Measurements from ENCODE around the gene IFI6. TPM values are rescaled to one million over a fixed set of nuclear protein-coding genes. Genes with fewer than 3 reads are reported as not detected.
"Not testable (repeated sequence)": the region's sequence is repeated elsewhere in the genome, so short reads cannot be mapped to it uniquely, and the experiment has no call there.

The IFI6 gene
- total RNA-seq, 1 experiment from 2014 or later, result 56.8 TPM

DNA sequence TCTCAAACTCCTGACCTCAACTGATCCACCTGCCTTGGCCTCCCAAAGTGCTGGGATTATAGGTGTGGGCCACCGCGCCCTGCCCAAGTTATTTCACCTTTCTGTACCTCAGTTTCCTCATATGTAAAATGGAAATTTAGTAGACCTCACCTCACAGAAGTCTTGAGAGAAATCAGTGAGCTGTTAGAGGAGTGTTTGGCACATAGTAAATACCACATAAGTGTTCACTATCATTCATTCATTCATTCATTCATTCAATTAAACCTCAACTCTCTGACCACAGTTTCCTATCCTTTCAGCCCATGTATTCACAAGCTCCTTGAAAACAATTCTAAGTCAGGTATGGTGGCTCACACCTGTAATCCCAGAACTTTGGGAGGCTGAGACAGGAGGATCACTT is 33.2 kb downstream of the IFI6 start:
- in situ Hi-C loops (cut with HindIII; ENCODE audit: low pct_unique_long_range_greater_than_20kb, low sequenced_read_pairs), result no loop called here
- no peak for DNase-seq (ENCODE audit: low read depth, low spot score)

DNA sequence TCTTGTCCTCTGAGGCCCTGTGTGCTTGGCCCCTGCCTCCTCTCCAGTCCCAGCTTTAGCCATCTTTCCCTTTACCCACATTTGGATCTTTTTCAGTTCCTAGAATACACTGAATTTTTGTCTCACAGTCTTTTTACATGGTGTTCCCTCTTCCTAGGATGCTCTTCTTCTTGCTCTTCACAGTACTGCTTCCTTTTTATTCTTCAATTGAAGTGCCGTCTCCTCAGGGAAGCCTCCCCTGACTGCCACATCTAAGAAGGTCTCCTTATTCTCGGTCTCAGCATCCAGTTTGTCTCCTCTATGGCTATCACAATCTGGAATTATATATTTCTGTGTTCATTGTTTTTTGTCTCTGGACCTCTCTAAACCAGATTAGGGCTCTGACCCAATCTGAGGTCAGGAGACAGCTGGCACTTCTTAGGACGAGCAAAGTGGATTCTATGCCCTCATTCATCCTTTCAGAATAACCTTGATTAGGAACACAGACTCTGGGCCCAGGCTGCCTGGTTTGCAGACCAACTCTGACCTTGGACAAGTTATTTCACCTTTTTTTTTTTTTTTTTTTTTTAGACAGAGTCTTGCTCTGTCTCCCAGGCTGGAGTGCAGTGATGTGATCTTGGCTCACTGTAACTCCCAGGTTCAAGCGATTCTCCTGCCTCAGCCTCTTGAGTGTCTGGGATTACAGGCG is 33.8 kb downstream of the IFI6 start:
- no peak for DNase-seq (ENCODE audit: low read depth, low spot score)

DNA sequence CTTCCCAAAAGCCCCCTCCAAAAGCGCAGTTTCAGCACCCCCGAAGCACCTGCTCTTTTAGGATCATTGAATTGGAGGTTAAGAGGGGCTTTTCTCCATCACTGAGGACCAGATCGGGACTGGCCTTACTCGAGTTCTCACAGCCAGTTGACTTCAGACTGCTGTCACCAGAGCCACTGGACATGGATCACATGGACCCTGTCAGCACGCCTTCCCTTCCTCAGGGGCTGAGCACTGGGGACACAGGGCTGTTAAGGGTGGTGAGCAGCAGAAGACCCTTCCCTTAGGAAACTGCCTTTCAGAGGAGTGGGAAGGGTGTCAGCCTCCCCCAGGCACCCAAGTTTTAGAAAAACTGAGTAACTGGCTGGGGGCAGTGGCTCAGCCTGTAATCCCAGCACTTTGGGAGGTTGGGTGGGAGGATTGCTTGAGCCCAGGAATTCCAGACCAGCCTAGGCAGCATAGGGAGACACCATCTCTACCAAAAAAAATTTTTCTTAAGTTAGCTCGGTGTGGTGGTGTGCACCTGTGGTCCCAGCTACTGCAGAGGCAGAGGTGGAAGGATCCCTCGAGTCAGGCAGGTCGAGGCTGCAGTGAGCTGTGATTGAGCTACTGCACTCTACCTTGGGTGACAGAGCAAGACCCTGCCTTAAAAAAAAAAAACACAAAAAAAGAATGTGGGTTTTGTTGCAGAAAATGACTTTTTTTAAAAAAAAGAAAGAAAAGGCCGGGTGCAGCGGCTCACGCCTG is 36.4 kb downstream of the IFI6 start:
- DNase-seq (ENCODE audit: low read depth, low spot score), result no peak
- in situ Hi-C loops (cut with HindIII; ENCODE audit: low pct_unique_long_range_greater_than_20kb, low sequenced_read_pairs), result no loop called here

More for the DNA sequence above, 33.8 kb downstream of the IFI6 start:
- in situ Hi-C loops (cut with HindIII; ENCODE audit: low pct_unique_long_range_greater_than_20kb, low sequenced_read_pairs), result no loop called here

DNA sequence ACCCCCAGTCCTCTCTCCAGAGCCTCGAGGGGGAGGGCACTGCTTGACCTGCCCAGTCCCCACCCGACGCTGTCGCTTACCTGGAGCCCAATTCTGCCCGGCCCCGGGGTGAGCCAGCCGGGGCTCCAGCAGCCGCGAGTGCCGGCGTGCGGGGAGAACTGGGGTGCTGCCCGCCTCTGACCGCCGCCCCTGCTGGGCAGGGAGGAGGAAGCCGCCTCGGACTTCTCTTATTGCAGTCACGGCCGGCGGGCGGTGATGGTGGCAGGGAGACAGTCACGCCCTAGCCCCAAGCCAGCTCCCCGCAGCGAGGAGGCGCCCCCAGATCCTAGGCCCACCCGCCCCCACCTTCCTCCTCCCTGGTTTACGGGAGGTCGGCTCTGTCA is 37.0 kb downstream of the IFI6 start, which contains the start of gene FGR:
Gene FGR (minus strand): TSS at position 201 of the 383 bp plus-strand sequence. CDS start 11,269 bp downstream, outside the sequence.
- no peak for DNase-seq (ENCODE audit: low read depth, low spot score)
- in situ Hi-C loops (cut with HindIII; ENCODE audit: low pct_unique_long_range_greater_than_20kb, low sequenced_read_pairs), result no loop called here

DNA sequence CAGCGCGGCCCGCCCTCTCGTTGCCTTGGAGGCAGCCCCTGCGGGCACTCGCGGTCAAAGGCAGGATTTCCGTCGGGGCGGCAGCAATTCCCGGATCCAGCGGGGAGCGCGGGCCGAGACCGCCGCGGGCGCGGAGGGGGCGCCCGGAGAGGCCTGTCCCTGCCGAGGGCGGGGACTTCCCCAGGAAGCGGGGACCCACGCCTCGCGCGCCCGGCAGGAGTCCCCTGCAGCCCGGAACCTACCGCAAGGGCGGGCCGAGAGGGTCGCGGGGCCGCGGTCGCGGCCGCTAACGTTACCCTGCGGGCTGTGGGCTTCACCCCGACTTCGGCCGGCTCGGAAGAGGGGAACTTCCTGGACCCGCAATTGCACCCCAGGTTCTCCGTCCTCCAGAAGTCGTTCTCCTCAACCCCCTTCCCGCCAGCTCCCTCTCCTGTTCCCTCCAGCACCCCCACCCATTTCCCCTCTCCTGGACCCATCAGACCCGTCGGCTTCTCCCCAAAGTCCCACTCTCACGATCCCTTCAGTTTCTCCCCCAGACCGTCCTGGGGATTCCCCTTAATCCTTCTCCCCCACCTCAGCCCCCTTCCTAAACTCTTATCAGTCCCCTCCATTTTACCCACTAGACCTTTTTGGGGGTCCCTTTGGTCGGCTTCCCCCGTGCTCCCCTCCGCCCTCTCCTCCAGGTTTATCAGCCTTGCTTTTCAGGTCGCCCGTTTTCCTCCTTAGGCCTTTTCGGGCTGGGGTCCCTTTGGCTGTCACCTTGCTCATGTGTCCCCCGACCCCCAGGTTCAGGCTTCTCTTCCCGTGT is 37.6 kb downstream of the IFI6 start:
- in situ Hi-C loops (cut with HindIII; ENCODE audit: low pct_unique_long_range_greater_than_20kb, low sequenced_read_pairs), result no loop called here
- DNase-seq (ENCODE audit: low read depth, low spot score), result no peak

DNA sequence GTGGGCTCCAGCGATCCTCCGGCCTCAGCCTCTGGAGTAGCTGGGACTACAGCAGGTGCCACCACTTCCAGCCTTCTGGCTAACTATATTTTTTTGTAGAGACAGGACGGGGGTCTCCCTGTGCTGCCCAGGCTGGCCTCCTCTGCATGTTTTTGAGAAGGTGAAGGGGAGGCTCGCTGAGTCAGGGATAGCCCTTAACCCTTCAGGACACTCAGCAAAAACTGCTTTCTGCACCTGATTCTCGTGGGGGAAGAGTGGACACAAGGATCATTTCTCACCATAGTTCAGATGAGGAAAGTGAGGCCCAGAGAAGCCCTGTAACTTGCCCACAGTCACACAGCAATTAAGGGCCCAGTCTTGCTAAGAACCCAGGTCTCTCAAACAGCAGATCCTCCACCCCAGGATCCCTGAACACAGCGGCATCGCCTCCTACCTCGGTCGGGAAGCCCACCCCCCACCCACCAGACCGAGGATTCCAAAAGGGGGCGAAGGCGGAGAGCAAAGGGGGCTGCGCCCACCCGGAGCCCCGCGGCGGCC is 38.3 kb downstream of the IFI6 start:
- DNase-seq (ENCODE audit: low read depth, low spot score), result no peak
- in situ Hi-C loops (cut with HindIII; ENCODE audit: low pct_unique_long_range_greater_than_20kb, low sequenced_read_pairs), result no loop called here

DNA sequence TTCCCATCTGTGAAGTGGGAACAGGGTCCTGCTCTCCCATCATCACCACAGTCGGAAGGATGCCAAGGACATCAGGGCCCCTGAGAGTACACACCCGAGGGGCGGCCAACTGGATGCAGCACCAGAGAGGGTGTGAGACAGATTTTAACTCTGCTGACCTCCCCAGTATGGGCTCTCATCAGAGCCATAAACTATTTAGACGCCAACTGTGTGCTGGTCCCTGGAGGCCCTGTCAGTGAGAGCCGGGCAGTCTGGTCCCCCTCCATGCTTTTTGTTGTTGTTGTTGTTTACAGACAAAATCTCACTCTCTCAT is 38.7 kb downstream of the IFI6 start:
- in situ Hi-C loops (cut with HindIII; ENCODE audit: low pct_unique_long_range_greater_than_20kb, low sequenced_read_pairs), result no loop called here
- DNase-seq (ENCODE audit: low read depth, low spot score), result no peak

DNA sequence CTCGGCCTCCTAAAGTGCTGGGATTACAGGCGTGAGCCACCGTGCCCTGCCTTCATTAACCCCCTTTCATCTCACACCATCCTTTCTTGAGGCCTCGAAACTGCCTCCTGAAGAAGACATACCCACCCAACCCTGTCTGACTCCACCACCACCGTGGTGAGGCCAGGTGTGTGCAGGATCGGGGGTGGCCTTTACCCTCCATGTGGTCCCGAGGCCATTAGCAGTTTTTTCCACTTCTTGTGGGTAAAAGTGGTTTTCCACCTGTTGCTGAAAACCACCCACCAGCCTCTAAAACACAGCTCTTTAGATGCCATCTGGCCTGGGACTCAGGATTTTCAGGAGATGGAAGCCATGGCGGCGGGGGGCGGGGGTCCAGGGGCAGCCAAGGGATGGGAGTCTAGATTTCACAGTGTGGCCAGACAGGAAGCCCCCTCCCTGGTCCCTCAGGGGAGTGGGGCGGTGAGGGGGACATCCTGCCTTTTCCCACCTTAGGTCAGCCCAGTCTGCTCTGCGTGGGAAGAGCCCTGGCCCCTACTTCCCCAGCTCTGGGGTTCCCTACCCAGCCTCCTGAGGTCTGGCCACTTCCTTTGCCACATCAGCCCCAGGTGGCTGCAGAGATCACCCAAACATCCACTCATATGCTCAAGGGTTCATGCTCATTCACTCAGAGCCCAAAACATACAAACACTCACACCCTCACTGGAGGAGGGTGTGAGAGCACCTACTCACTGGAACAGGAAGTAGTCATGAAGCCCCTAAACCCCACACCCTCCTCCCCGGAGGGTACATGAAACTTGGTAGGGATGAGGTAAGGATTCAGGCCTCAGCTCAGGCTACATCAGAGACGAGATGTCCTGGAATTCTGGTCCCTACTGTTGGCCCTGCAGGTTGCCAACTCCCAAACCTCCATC is 39.4 kb downstream of the IFI6 start:
- in situ Hi-C loops (cut with HindIII; ENCODE audit: low pct_unique_long_range_greater_than_20kb, low sequenced_read_pairs), result no loop called here
- no peak for DNase-seq (ENCODE audit: low read depth, low spot score)

DNA sequence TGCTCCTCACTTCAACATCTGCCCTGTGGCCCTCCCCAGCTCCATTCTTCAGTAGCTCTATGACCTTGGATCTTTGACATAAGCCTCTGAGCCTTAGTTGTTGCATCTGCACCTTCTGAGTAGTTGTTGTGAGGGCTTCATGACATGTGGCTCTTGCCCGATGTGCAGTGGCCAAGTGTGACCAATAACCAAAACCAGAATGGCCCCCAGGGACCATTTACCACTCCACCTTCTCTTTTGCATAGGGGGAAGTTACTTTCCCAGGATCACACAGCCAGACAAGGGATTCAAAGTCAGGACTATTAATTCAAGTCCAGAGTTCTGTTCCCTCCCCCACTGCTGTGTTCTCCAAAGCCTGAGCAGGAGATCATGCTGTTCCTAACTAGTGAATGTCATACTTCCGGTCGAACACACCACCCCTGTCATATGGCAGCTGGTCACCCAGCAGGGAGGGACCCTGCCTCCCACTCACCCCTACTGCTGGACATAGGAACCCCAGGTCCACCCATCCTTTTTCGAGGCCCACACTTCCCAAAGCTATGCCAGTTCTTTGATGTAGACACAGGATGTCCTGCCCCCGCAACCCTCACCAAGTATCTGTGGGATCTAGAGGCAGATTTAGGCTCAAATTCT is 41.0 kb downstream of the IFI6 start:
- no peak for DNase-seq (ENCODE audit: low read depth, low spot score)
- in situ Hi-C loops (cut with HindIII; ENCODE audit: low pct_unique_long_range_greater_than_20kb, low sequenced_read_pairs), result no loop called here

DNA sequence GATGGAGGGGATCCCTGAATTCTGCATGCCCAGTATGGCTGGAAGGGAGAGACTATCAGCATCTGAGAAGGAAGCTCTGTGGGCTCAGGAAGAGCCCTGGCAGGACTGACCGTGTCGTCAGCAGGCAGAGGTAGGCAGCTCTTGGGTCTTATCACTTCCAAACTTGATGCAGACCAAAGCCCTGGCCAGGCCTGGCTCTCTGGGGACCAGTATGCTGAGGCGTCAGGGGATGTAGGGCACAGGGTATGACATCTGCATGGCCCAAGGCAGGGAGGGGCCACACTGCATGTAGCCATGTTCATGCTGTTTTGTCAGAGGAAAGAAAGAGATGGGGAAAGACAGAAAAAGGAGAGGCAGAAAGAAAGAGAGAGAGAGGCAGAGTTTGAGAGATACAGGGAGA is 43.3 kb downstream of the IFI6 start:
- in situ Hi-C loops (cut with HindIII; ENCODE audit: low pct_unique_long_range_greater_than_20kb, low sequenced_read_pairs), result no loop called here
- no peak for DNase-seq (ENCODE audit: low read depth, low spot score)

DNA sequence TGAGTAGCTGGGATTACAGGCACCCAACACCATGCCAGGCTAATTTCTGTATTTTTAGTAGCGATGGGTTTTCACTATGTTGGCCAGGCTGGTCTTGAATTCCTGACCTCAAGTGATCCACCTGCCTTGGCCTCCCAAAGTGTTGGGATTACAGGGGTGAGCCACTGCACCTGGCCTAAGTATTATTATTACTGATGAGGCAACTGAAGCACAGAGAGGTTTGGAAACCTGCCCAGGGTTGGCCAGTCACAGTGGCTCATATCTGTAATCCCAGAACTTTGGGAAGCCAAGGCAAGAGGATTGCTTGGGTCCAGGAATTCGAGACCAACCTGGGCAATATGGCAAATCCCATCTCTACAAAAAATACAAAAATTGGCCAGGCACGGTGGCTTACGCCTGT is 44.3 kb downstream of the IFI6 start:
- in situ Hi-C loops (cut with HindIII; ENCODE audit: low pct_unique_long_range_greater_than_20kb, low sequenced_read_pairs), result not testable (repeated sequence)

DNA sequence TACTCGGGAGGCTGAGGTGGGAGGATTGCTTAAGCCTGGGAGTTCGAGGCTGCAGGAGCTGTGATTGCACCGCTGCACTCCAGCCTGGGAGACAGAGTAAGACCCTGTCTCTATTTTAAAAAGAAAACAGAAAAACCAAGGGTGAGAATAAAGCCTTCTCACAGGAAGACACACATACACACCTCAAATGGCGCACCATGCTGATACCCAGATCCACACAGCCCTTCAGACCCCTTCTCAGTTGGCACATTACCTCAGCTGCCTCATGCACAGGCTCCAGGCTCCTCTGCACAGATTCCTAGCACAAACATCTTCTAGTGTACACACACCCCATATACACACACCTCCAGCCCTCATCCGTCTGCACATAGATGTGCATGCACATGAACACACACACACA is 44.9 kb downstream of the IFI6 start:
- no peak for DNase-seq (ENCODE audit: low read depth, low spot score)
- in situ Hi-C loops (cut with HindIII; ENCODE audit: low pct_unique_long_range_greater_than_20kb, low sequenced_read_pairs), result no loop called here

More for the DNA sequence above, 44.3 kb downstream of the IFI6 start:
- DNase-seq (ENCODE audit: low read depth, low spot score), result not testable (repeated sequence)

DNA sequence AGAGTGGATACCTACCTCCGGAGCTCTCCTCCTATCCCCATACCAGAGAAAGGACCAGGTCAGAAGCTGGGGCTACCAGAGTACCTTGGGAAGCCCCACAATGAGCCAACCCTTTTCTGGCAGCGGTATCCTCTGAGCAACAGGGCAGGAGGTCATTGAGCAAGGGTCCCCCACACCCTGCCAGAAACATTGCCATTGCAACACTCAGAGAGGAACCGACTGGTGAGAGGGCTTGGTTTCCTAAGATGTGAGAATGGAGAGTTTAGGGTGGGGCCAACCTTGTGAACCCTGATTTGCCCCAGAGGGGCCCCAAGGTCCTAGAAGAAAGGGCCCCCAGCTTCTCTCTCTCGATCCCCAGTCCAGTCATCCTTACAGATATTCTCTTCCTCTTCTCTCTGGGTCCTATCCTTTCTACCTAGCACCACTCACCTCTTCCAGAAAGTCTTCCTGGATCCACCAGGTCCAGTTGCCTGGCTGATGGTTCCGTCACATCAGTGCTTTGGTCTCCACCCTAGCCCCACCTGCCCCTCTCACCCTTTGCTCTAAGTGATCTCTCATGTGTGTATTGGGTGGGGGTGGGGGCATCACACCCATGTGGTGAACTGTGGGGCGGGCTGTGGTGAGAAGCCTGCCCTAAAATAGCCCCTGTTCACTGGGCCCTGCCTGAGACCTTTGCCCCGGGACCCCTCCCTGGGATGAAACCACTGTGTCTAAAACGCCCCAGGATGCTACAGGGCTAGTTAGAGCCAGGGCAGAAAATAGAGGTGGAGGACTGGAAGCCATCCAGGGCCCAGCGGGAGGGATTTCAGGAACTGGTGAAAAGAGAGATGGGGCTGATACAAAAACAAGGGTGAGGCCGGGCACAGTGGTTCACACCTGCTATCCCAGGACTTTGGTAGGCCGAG is 45.7 kb downstream of the IFI6 start:
- in situ Hi-C loops (cut with HindIII; ENCODE audit: low pct_unique_long_range_greater_than_20kb, low sequenced_read_pairs), result no loop called here
- no peak for DNase-seq (ENCODE audit: low read depth, low spot score)

DNA sequence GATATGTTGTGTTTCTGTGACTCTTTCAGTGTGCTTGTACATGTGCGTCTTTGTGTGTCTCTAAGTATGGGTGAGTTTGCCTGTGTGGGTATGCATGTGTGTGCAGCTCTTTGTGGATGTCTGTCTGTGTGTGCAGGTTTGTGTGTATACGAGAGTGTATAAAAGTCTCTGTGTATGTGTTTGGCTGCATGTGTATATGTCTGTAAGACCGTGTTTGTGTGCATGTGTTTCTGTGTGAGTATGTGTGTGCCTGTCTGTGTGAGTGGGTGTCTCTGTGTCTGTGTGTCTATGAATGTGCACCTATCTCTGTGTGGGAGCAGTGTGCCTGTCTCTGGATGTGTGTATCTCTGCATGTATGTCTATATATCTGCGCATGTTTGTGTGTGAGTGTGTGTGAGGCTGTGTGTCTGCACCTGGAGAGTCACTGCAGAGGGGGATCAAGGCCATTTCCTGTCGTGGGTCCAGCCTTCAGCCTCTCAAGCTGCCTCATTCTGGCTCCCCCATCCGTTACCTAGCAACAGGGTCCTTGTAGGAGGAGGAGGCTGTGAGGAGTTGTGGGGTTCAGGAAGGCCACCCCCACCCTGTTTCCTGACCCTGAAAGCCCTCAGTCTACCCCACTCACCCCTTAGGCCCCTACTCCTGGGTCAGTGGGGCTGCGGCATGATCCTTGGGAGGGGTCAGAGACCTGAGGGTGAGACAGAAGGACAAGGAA is 47.4 kb downstream of the IFI6 start:
- in situ Hi-C loops (cut with HindIII; ENCODE audit: low pct_unique_long_range_greater_than_20kb, low sequenced_read_pairs), result no loop called here
- DNase-seq (ENCODE audit: low read depth, low spot score), result no peak

DNA sequence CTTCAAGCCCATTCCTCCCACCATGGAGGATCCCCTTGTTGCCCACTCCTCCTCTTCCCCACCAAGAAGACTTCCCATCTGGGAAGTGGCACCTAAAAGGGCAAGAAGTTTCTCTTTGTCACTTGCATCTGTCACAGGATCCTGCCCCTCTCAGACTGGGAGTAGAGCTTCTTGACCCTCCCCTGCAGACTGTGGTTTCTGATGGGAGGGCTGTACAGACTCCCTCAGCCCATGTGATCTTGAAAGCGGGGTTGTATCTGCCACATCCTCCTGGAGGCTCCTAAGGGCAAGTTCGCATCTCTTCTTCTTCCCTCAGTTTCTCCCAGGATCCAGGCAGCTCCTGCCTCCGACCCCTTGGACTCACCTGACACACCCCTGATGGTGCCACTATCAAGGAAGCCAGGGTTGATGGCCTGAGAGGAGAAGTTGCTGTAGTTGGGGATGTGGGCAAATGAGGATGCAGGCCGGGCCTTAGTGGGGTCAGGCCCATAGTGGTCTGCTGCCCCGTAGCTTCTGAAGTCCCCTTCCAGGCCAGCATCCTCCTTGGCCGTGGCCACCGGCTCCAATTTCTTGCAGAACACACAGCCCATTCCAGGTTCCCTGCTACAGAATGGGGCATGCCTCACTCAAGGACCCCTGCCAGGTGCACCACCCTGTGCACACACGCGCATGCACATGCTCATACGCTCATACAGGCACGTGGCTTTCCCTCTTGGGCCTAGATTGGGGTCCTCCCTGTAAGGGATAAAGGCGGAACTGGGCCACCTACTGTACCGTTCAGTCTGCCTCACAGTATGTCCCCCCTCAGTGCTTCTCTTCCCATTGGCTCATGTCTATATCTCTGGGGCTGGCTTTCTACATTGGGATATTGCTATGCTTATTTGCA is 48.4 kb downstream of the IFI6 start:
- DNase-seq (ENCODE audit: low read depth, low spot score), result no peak
- in situ Hi-C loops (cut with HindIII; ENCODE audit: low pct_unique_long_range_greater_than_20kb, low sequenced_read_pairs), result no loop called here
